Measurements from ENCODE around the gene POT1.

DNA sequence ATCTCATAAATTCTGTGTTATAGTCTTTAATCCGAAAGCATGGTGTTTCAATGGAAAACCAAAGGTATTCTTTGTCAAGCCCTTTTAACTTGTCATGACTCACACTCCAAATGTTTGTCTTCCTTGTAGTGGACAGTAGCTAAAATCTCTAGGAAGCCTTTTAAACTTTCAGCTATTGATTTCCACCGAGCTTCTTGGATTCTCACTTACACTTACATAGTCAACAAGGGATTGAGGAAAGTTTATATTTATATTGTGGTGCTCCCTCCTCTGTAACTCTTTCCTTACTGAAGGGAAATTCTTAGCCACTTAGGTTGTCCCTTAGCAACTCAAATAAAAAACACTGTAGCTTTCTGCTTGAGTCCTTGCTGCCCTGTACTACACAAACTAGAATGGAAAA, 132.9 kb downstream of the POT1 start:
- no peak for TF ChIP-seq MEIS2 (CRISPR knock-in tag; IDR thresholded peaks at IDR 0.05)
- no peak for TF ChIP-seq ASH2L (IDR thresholded peaks at IDR 0.05; ENCODE audit: insufficient read length, low read depth, low read length)

Data from HepG2 (cell line).